Peyer's patch (tissue), 4 donors: Measurements from ENCODE around the gene TEKT3.

Source experiments
- POLR2A ChIP-seq, 2 donors: fragments of 450-650 bp; IDR thresholded peaks; one replicate each; pipeline ENCODE4 v1.5.1; 2017; ENCODE audit warnings: antibody characterized with exemption in 2 of 2, mild to moderate bottlenecking in 2 of 2, moderate library complexity in 2 of 2
- TF ChIP-seq, protein P1 (sequence below), 6 experiments: fragments of 450-650 bp in 4 of 6; fragments of 200-600 bp in 2 of 6; sonication (generic) in 1 of 6; IDR thresholded peaks; one replicate each; pipeline ENCODE4 v1.5.1; 2017 to 2019; ENCODE audit warnings: antibody characterized with exemption in 6 of 6, mild to moderate bottlenecking in 3 of 6, moderate library complexity in 1 of 6

GRCh38 chr17:15267996-15268395, 73.4 kb downstream of the TEKT3 start:
- TF ChIP-seq, protein P1, sequence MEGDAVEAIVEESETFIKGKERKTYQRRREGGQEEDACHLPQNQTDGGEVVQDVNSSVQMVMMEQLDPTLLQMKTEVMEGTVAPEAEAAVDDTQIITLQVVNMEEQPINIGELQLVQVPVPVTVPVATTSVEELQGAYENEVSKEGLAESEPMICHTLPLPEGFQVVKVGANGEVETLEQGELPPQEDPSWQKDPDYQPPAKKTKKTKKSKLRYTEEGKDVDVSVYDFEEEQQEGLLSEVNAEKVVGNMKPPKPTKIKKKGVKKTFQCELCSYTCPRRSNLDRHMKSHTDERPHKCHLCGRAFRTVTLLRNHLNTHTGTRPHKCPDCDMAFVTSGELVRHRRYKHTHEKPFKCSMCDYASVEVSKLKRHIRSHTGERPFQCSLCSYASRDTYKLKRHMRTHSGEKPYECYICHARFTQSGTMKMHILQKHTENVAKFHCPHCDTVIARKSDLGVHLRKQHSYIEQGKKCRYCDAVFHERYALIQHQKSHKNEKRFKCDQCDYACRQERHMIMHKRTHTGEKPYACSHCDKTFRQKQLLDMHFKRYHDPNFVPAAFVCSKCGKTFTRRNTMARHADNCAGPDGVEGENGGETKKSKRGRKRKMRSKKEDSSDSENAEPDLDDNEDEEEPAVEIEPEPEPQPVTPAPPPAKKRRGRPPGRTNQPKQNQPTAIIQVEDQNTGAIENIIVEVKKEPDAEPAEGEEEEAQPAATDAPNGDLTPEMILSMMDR (IDR thresholded peaks at IDR 0.05) = no peak
- no peak for TF ChIP-seq POLR2A (IDR thresholded peaks at IDR 0.05)
